HG02870 (cell line): ENCODE measurements around the gene TBC1D4.
A peak's percentile ranks its signal among the peaks of the same experiment; 100 is the strongest.
"Not testable (repeated sequence)": the region's sequence is repeated elsewhere in the genome, so short reads cannot be mapped to it uniquely, and the experiment has no call there.

Source experiments
- ATAC-seq: cut with Tn5 transposase; IDR thresholded peaks from one replicate; pipeline ENCODE4 v1.9.1; 2021; ENCODE audit warnings: mild to moderate bottlenecking, moderate library complexity; ENCODE audit not compliant: unreplicated experiment

TBC1D4 gene

DNA sequence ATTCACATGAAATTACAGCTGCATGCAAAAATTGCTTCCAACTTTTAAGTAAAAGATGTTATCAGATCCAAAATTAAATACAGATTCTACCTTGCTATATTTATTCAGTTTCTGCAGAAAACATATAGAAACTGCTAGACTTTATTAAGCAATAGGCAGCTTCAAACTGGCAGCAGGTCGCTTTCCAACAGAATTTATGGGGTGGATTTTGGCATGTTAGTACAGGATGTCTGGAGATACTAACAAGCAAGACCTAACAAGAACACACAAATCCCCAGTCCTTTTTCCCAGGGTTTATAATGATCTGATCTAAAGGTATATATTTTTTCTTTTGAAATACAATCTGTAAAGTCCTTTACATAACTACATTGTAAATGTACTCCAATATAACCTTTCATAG is 27.5 kb downstream of the TBC1D4 start:
- ATAC-seq = no peak

DNA sequence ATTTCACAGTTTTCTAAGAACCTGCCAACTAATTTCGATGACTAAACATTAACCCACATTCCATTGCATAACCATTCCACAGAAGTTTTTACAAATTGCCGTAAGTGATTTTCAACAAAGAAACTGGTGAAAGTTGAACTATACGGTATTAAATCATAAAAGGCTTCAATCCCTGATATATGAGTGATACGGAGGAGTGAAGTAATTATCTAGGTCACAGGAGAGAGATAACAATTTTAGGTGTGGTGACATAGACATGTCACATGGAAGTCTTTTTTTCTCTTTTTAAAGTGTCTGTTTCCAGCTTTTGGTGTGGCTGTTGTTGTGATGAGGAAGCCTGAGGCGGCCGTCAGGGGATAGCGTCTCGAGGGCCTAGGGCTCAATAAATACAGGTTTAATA is 29.4 kb downstream of the TBC1D4 start:
- ATAC-seq = no peak

DNA sequence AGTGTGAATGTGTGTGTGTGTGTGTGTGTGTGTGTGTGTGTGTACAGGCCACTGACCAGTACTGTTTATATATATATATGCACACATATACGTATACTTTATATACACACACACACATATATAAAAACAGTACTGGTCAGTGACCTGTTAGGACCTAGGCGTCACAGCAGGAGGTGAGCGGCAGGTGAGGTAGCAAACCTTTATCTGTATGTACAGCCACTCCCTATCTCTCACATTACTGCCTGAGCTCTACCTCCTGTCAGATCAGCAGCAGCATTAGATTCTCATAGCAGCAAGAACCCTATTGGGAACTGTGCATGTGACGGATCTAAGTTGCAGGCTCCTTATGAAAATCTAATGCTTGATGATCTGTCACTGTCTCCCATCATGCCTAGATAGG is 34.5 kb downstream of the TBC1D4 start:
- no peak for ATAC-seq

DNA sequence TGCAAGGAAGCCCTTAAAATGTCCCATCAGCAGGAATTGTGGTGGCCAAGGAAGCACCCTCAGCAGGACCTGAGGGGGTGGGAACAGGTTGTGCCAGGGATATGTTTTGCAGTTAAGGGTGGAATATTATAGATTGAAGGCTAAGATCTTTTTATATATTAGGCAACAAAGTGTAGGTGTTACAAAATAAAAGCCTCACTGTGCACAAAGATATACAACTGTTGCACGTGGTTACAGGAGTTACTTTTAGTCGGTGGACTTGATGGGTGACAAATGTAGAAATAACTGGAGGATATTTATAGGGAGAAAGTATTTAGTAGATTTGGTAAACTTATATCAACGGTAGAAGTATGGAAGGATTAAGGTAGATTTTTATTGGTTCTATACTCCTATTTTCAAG is 35.1 kb downstream of the TBC1D4 start:
- ATAC-seq = no peak

DNA sequence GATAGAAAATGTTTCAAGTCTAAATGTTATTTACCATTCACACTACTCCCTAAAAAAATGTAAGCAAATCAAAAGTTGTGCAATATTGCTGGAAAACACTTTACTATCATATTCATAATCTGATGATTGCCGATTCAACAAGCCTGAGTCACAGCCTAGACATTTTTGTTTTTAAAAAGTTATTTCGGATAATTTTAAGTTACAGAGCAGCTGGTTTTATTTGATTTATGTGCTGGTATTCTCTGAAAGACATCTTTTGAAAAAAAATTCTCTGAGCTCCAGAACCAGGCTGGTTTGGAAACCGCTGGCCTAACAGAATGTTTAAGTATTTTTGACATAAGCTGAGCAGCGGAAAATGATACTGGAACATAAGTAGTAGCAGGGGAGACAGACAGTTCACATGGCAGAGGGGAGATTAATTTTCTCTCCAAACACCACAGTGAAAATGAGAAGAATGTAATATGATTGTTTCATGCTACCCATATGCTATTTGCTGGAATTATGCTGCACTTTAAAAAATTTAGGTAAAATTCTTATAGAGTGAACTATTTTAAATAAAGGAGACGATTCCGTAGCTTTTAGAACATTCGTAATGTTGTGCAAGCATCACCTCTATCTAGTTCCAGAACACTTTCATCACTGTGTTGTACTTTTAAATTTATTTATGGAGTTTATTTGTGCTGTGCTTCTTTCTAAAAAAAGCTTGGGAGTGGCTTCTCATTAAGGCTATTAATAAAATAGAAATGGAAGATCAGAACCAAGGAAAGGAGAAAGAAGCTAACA is 36.1 kb downstream of the TBC1D4 start:
- ATAC-seq = no peak

DNA sequence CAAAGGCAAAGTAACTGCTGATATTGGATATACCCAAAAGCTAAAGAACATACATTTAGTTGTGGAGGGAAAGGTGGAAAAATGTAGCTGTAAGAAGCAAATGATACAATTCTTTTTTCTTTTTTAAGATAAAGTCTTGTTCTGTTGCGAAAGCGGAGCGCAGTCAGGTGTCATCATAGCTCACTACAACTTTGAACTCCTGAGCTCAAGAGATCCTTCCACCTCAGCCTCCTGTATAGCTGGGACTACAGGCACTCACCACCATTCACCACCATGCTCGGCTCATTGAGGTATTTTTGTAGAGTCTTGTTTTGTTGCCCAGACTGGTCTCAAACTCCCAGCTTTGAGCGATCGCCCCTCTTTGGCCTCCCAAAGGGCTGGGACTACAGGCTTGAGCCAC is 38.0 kb downstream of the TBC1D4 start:
- ATAC-seq = no peak

DNA sequence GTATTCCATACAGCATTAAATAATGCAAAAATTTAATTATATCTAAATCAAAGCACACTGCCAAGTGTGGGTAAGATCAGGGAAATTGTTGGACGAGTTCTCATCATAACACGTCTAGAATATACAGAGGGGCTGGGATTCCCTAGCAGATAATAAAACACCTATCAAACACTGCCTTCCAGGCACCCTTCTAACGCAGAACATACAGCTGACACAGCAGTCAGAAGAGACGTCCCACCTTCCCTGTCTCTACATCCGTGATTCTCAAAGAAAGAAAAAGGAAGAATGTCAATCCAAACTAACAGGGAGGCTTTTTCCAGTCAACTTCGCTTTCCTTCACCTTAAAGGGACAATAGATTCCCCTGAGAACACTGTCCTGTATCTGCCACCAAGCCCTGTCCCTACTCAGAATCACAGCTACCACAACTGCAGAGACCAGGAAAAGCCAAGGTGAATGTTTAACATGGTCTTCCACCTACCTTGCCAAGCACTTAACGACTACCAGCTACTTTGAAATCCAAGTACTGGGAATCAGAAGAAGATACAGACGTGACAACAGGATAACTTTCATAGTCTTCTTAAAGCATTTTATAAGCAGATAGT is 38.5 kb downstream of the TBC1D4 start:
- no peak for ATAC-seq

DNA sequence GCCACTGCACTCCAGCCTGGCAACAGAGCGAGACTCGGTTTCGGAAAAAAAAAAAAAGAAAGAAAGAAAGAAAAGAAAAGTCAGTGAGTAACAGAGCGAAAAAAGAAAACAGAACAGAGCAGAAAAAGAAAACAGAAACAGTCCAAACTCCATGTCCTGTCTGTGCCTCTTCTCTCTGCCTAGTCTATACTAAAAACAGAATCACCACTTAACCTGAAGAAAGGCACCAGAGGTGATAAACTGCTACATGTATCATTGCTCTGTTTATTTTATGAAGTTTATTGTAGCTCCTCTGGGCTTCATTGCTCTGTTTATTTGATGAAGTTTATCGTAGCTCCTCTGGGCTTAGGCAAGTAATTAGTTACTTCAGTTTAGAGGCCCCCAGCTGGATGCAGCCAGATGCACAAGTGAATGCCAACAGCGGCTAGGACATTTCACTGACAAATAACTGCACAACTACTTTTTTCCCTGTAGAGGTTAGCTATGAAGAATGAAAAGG is 39.2 kb downstream of the TBC1D4 start:
- no peak for ATAC-seq

DNA sequence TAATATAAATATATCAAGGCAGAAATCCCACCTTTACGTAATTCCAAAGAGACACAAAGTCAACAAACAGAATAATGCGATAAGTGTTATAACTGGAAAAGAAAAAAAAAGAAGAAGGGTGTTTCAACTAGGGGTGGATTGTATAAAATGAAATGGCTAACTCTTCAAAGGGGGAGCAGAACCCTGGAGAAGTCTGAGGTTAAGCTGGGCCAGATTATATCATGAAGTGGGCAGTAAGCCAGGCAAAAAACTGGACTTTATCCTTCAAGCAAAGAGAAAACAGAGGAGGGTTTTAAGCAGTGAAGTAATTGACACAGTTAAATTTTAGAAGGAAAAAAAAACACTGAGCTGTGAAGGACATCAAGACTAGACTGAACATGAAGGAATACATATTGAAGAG is 41.9 kb downstream of the TBC1D4 start:
- no peak for ATAC-seq

DNA sequence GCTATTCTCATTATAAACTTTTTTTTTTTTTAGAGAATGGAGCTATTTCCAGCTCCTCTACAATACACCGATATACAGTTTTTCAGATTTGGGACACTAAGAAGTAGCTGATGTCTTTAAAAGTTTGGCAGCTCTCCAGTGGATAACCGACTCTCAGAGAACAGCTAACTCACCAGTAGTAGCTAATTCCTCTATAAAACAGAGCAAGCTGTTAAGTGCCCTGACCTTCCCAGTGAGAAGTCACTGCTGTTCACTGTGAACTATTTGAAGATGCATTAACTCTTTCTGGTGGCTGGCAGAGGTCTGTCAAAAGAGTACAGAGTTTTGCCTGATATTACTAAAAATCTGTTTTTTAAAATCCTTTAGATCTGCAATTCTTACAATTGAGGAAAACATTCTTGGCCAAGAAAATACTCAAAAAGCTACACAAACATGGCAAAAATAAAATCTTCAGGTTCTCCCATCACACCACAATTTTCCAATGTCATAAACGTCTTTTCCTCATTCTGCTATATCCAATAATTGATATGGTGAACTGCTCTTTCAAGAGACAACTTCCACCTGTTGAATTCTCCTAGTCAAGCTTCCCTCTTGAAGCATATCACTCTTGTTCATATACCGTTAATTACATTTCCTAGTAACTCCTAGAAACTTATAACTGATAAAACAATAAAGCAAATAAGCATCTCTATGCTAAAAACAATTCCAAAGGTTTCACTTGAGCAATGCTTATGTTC is 44.2 kb downstream of the TBC1D4 start:
- ATAC-seq = no peak

DNA sequence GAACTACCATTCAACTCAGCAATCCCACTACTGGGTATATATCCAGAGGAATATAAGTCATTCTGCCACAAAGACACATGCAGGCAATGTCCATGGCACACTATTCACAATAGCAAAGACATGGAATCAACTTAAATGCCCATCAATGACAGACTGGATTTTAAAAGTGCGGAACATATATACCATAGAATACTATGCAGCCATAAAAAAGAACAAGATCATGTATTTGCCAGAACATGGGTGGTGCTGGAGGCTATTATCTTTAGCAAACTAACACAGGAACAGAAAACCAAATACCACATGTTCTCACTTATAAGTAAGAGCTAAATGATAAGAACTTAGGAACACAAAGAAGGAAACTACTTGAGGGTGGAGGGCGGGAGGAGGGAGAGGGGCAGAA is 47.8 kb downstream of the TBC1D4 start:
- not testable (repeated sequence) for ATAC-seq

DNA sequence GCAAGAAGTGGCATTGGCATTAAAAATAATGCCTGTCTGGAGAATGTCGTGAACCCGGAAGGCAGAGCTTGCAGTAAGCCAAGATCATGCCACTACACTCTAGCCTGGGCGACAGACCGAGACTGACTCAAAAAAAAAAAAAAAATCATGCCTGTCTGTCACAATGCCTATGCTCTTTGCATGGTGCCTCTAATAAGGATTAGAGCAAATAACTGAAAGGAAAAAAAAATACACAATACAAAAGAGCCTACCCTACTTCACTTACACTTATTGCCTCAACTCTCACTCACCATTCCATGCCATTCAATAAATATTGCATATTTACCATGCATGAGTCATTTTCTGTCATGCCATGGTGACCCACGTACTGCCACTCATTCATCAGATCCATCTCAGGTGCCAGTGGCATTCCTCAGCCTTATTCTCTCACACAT is 49.1 kb downstream of the TBC1D4 start:
- no peak for ATAC-seq

DNA sequence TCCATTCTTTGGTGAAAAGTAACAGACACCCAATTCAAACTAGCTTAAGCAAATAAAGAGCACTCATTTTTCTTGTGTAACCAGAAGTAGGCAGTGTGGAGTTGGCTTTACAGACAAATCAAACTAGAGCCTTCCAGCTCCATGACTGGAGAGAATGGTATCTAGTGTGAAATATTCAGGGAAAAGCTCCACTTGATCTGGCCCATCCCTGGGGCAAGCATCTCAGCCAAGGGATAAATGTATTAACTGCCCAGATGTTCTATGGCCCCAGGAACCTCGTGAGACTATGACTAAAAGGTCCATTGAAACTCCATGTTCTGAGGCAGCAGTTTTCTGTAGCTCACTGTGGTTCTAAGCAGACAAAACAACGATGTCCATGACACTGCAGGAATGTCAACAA is 49.9 kb downstream of the TBC1D4 start:
- ATAC-seq = no peak

DNA sequence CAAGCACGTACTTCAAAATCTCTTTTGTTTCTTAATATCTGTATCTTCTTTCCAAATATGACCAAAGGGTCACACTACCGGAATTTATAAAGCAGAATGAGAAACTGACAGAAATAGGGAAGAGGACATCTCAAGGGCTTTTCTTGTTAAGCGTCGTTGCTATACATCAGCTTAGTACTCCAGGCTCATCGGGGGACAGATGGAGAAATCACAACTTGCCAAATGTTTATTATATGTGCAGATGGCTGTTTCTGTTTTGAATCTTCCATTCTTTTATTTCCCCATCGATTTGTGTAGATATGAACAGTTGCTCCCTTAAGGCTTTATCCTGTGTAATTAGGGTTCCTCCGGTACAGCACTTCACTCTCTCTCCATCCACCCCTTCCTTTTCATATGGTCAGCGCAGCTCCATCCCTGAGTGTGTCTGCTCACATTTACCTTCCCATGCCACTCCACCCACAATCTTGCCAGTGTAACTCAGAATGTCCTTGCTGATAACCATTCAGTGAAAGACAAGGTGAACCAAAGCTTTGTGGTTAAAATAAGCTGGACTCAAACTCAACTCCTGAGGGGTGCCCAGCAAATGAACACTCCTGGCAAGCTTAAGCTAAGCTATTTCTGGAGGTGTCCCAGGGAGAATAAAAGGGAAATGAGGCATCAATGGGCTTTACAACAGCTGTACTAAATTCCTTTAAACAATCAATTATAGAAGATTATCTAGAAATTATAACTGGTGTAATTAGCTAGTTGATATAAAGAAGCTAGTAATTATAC is 51.3 kb downstream of the TBC1D4 start:
- no peak for ATAC-seq

DNA sequence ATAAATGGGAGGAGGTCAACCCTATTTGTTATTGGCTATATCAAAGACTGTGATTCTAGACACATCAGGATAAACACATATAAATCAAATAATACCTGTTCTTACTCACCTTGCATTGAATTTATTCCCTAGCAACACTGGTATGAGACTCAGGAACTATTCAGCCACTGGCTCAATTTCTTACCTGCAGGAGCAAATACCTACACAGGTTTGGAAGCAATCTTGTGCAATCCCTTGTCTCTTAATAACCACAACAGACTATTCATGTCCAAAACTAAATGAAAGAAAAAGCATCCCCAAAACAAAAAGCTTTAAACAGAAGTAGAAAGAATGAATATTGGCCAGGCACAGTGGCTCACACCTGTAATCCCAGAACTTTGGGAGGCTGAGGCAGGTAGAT is 55.5 kb downstream of the TBC1D4 start:
- no peak for ATAC-seq

DNA sequence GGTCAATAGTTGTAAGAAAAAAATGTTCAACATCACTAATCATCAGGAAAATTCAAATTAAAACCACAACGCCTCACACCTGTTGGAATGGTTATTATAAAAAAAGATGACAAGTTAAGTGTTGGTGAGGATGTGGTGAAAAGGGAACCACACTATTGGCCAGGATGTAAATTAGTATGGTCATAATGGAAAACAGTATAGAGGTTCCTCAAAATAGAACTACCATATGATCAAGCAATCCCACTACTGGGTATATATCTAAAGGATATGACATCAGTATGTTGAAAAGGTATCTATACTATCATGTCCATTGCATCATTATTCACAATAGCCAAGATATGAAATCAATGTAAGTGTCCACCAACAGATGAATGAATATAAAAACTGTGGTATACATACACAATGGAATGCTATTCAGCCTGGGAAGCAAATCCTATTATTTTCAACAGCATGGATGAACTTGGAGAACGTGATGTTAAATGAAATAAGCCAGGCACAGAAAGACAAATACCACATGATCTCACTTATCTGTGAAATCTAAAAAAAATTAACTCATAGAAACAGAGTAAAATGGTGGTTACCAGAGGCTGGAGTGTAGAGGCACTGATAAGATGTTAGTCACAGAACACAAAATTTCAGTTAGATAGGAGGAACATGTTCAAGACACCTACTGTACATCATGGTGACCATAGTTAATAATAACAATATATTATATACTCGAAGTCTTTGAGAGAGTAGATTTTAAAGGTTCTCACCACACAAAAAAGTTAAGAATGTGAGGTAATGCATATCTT is 56.6 kb downstream of the TBC1D4 start:
- peak; percentile 76 for ATAC-seq

DNA sequence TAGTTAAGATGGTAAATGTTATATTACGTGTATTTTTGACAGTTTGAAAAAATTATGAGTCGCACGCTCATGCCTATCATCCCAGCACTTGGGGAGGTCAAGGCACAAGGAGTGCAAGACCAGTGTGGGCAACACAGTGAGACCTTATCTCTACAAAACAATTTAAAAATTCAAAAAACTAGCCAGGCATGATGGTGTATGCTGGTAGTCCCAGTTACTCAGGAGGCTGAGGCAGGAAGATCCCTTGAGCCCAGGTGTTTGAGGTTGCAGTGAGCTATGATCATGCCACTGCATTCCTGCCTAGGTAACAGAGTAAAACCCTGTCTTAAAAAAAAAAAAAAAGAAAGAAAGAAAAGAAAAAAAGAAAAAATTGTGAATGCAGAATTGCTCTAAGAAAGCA is 58.0 kb downstream of the TBC1D4 start:
- no peak for ATAC-seq

DNA sequence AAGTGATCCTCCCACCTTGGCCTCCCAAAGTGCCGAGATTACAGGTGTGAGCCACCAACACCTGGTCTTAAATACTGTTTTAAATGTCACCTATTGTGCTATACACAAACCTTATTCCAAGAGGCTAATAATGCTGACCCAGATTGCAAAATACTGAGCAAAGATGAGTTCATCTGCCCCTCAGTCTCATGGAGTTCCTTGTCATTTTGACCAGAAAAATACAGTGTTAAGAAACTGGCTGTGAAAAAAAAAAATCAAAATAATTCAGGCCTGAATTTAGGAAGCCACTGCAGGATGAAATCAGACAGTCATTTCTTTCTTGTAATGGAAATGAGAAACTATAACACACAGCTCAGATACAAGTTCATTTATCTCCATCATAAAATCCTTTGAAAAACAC is 59.9 kb downstream of the TBC1D4 start:
- no peak for ATAC-seq

DNA sequence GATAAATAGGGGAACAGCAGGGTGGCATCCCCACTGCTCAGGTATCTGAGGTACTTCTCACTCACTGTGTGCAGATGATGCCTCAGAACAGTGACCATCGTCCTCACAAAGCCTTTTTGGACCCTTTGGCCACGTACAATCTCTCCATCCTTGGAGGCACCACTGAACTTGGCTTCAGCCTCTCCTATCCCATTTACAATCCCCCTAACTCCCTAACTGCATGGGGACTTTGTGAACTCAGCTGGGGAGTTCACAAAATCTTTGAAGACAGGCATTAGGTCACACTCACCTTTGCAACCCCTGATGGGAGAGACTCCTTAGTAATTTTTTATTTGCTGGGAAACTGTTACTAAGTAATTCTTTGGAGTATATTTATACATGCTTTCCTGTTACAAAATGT is 60.8 kb downstream of the TBC1D4 start:
- no peak for ATAC-seq

DNA sequence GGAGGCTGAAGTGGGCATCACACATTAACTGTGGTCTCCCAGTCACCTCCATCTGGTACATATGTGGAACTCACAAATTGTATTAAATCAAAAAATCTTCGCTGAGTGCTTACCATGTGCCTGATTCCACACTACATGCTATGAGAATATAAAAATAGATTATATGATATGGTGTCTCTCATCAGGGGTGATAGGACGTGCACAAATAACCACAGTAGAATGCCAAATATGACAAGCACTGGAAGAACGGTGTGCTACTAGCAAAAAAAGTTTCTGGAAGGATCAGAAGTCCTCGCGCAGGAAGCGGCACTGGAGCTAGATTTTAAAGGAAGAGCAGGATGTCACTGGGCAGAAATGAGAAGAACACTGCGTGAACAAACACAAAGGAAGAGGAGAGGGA is 62.3 kb downstream of the TBC1D4 start:
- ATAC-seq = no peak
